ENCODE data around the gene GPATCH2L.

DNA sequence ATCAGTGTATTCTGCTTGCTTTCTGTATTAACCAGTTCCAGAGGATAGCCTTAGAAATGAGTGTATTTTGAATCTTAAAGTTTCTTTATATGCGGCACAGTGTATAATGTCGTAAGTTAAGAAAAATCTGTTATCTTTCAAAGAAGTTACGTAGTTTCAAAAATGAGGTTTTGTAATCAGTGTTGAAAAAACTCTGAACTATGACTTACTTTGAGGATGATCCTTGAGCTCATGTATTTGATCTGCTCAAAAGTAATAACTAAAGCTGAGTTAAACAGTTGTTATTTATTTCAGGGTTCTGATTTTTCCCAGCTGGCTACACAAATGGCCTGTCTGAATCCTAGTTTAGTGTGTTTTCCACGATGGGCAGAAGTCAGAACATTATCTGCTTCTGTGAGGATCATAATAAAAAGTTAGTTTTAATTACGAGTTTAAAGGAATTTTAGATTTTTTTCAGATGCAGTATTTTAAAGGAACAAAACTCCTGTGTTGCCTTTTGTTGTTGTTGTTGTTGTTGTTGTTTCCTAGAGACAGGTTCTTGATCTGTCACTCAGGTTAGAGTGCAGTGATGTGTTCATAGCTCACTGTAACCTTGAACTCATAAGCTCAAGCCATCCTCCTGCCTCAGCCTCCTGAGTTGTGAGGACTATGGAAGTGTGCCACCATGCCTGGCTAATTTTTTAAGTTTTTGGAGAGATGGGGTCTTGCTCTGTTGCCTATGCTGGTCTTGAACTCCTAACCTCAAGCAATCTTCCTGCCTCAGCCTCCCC, 52.9 kb downstream of the GPATCH2L start:
- TF ChIP-seq CTCF (IDR thresholded peaks at IDR 0.05; ENCODE audit: low read depth, low read length, poor library complexity, severe bottlenecking) (no peak), EZH2phosphoT487 (IDR thresholded peaks at IDR 0.05; ENCODE audit: borderline replicate concordance, low read length) (no peak)
